Pancreas (tissue), 10 donors: Measurements from ENCODE around the gene PARD3. TPM values are rescaled to one million over a fixed set of nuclear protein-coding genes. Genes with fewer than 3 reads are reported as not detected.
A peak's percentile ranks its signal among the peaks of the same experiment; 100 is the strongest.

ENCODE experiments used
- ATAC-seq, 4 donors: fragments of 200-7000 bp; cut with Tn5 transposase; one replicate each; pipeline versions ENCODE4 v1.8.0 to v1.9.1; 2020; ENCODE audit warnings: mild to moderate bottlenecking in 4 of 4, moderate library complexity in 4 of 4
- DNase-seq, 6 donors: peaks; one replicate each; pipeline ENCODE4 v3.0.0-alpha.2; 2020
- FAIRE-seq: peaks from 2 replicates; lab custom pipeline; 2012; peaks lifted over from hg19 to GRCh38; lab: Jason Lieb, UNC
- H3K27ac ChIP-seq, 4 donors: fragments of 200-600 bp; sonication (generic); 1 replicate in 3 of 4; 2 replicates in 1 of 4; pipeline versions ENCODE4 v1.5.0 to v1.8.0; 2020
- H3K27me3 ChIP-seq, 4 donors: fragments of 200-600 bp; one replicate each; pipeline ENCODE4 v1.8.0; 2021
- H3K36me3 ChIP-seq, 3 donors: fragments of 200-600 bp; sonication (generic) in 1 of 3; one replicate each; pipeline versions ENCODE4 v1.5.0 to v1.8.0; 2020 to 2021
- H3K4me1 ChIP-seq, 3 donors: fragments of 200-600 bp; one replicate each; pipeline ENCODE4 v1.8.0; 2021
- H3K4me3 ChIP-seq, 4 donors: fragments of 200-600 bp; sonication (generic) in 2 of 4; one replicate each; pipeline versions ENCODE4 v1.5.0 to v1.8.0; 2020 to 2021
- H3K9me3 ChIP-seq, 4 donors: fragments of 200-600 bp; one replicate each; pipeline ENCODE4 v1.8.0; 2021
- CTCF ChIP-seq, 4 donors: fragments of 200-600 bp; sonication (generic) in 3 of 4; IDR thresholded peaks; one replicate each; pipeline versions ENCODE4 v1.5.0 to v1.8.0; 2021; ENCODE audit warnings: antibody characterized with exemption in 4 of 4
- WGBS, 2 donors: extraction: QIAGEN DNeasy Blood & Tissue Kit; methylation state at CpG; one replicate each; pipeline ENCODE4 v1.1.7; 2013; 5-methylcytosine and 5-hydroxymethylcytosine counted together
- intact Hi-C, 3 donors: fragments of 100-400 bp; cut with DNase I; formaldehyde crosslinking; loops; one replicate each; pipeline versions ENCODE4 v1.11.1 to v1.14.2; 2022
- polyA plus RNA-seq, 2 donors: library from polyadenylated mRNA; stranded (reverse); fragments of 200-250 nt; gene quantifications; one replicate each; pipeline ENCODE4 v1.2.3, GENCODE V29; 2013
- total RNA-seq, 6 donors: library from RNA; stranded (reverse); fragmentation: NEBNext Ultra II Directional in 4 of 6; extraction: Animal tissue kit (Norgen Biotek cat#: 25700) in 4 of 6; gene quantifications; one replicate each; pipeline versions ENCODE4 v1.2.1 to v1.2.4, GENCODE V29; 2021 to 2023
- donor health status: healthy with polysubstance abuse.
- donor health status: DM: no; HTN: no; CAD: no; lungs with moderate emphysema.
- donor health status: DM: no; HTN: no; CAD: no.
- donor health status: control.
- donor health status: control.
- donor health status: Bipolar disorder and iron deficiency.
- donor health status: DM: yes; HTN: yes; CAD: no.
- donor health status: DM: no; HTN: no; CAD: no.
- donor health status: DM: no; HTN: no; CAD: no.
- donor health status: DM: yes; HTN: yes; CAD: no.

The PARD3 gene
- total and polyA plus RNA-seq, 8 donors: 12.8 to 32.3 (median 23.4) TPM

GRCh38 chr10:34507217-34507616 lies 307.9 kb downstream of the PARD3 start:
- Histone ChIP-seq H3K4me1 (peaks cover 0 to 22% (median 5%) of the 10 kb centered on the region in 3 donors), H3K36me3 (no peaks in the 10 kb centered on the region), H3K4me3 (no peak overlapping the region), H3K9me3 (no peaks in the 10 kb centered on the region), H3K27me3 (no peaks in the 10 kb centered on the region), H3K27ac (no peak overlapping the region)
- no peak for DNase-seq
- ATAC-seq: peak in 3 of 4 donors; percentile 17 to 60 (median 32)
- no peak for TF ChIP-seq CTCF (IDR thresholded peaks at IDR 0.05)
- no peak for FAIRE-seq
- intact Hi-C loops: no loop called here
- WGBS, 2 donors: 15 to 17% methylated on average over 3 of the region's 3 CpGs

GRCh38 chr10:34506786-34507185 lies 308.3 kb downstream of the PARD3 start:
- TF ChIP-seq CTCF (IDR thresholded peaks at IDR 0.05): no peak
- DNase-seq (no peak), FAIRE-seq (no peak), ATAC-seq (no peak)
- Histone ChIP-seq H3K27me3 (no peaks in the 10 kb centered on the region), H3K4me3 (no peak overlapping the region), H3K9me3 (no peaks in the 10 kb centered on the region), H3K27ac (no peak overlapping the region), H3K36me3 (no peaks in the 10 kb centered on the region), H3K4me1 (peaks cover 0 to 22% (median 5%) of the 10 kb centered on the region in 3 donors)
- 90 to 92% methylated on average over 5 of the region's 5 CpGs for WGBS, 2 donors
- intact Hi-C loops: no loop called here

GRCh38 chr10:34505338-34505737 lies 309.8 kb downstream of the PARD3 start:
- intact Hi-C loops: no loop called here
- ATAC-seq (peak in 1 of 4 donors; percentile 13), DNase-seq (no peak), FAIRE-seq (no peak)
- no peak overlapping the region for H3K4me3 ChIP-seq
- 84 to 87% methylated on average over 2 of the region's 2 CpGs for WGBS, 2 donors
- H3K9me3 ChIP-seq: no peaks in the 10 kb centered on the region
- H3K4me1 ChIP-seq: peaks cover 0 to 22% (median 5%) of the 10 kb centered on the region in 3 donors
- no peak for TF ChIP-seq CTCF (IDR thresholded peaks at IDR 0.05)
- H3K27me3 ChIP-seq: no peaks in the 10 kb centered on the region
- H3K27ac ChIP-seq: no peak overlapping the region
- H3K36me3 ChIP-seq: no peaks in the 10 kb centered on the region

- FAIRE-seq (no peak), DNase-seq (peak in 3 of 6 donors; percentile 27 to 59 (median 37)), ATAC-seq (peak; percentile 95 to 98 (median 96))
- Histone ChIP-seq H3K27me3 (no peaks in the 10 kb centered on the region), H3K36me3 (no peaks in the 10 kb centered on the region), H3K9me3 (no peaks in the 10 kb centered on the region), H3K4me3 (no peak overlapping the region), H3K27ac (no peak overlapping the region), H3K4me1 (peaks cover 0 to 22% (median 5%) of the 10 kb centered on the region in 3 donors)
- no peak for TF ChIP-seq CTCF (IDR thresholded peaks at IDR 0.05)
- WGBS, 2 donors: 21 to 31% methylated on average over 3 of the region's 3 CpGs
- intact Hi-C loops: no loop called here
Observed at GRCh38 chr10:34504534-34504933, 310.6 kb downstream of the PARD3 start.

- WGBS, 2 donors: 94 to 98% methylated on average over 2 of the region's 2 CpGs
- Histone ChIP-seq H3K27me3 (no peaks in the 10 kb centered on the region), H3K4me3 (no peak overlapping the region), H3K36me3 (no peaks in the 10 kb centered on the region), H3K4me1 (peaks cover 0 to 22% (median 5%) of the 10 kb centered on the region in 3 donors), H3K9me3 (no peaks in the 10 kb centered on the region), H3K27ac (no peak overlapping the region)
- no peak for TF ChIP-seq CTCF (IDR thresholded peaks at IDR 0.05)
- DNase-seq: no peak
- FAIRE-seq: no peak
- ATAC-seq: no peak
- intact Hi-C loops: no loop called here
Observed at GRCh38 chr10:34503704-34504103, 311.4 kb downstream of the PARD3 start.
